PC-3 (cell line): ENCODE results near the gene SERPINI1. TPM values are rescaled to one million over a fixed set of nuclear protein-coding genes. Genes with fewer than 3 reads are reported as not detected.
A peak's percentile ranks its signal among the peaks of the same experiment; 100 is the strongest.

Experiments used
- ATAC-seq: fragments of 200-7000 bp; cut with Tn5 transposase; 2 replicates; pipeline ENCODE4 v1.9.1; 2020; ENCODE audit warnings: mild to moderate bottlenecking, moderate library complexity
- BruUV-seq: library from RNA; stranded (reverse); fragments of 400-500 nt; replicated peaks from 2 replicates; lab custom pipeline; 2021; lab: Mats Ljungman, UMichigan
- CTCF ChIA-PET: fragments of 300-600 bp; sonication (Branson Sonifier 250); formaldehyde crosslinking; loops from one replicate; lab custom pipeline; 2022; ENCODE audit warnings: antibody characterized with exemption; lab: Charles Lee
- POLR2A ChIA-PET: fragments of 300-600 bp; sonication (Branson Sonifier 250); formaldehyde crosslinking; loops from one replicate; lab custom pipeline; 2022; ENCODE audit warnings: antibody characterized with exemption; ENCODE audit not compliant: unreplicated experiment; lab: Charles Lee
- DNase-seq: peaks from one replicate; pipeline ENCODE4 v3.0.0-alpha.2; 2015
- H2AFZ ChIP-seq: fragments of 300-600 bp; sonication (generic); 2 replicates; pipeline ENCODE4 v1.6.0; 2016; ENCODE audit warnings: antibody characterized with exemption, low read length
- H3F3A ChIP-seq: fragments of 300-600 bp; sonication (generic); one replicate; pipeline ENCODE4 v1.6.0; 2017; ENCODE audit warnings: antibody characterized with exemption, low read length, control low read depth, mild to moderate bottlenecking; ENCODE audit not compliant: unreplicated experiment
- H3K27ac ChIP-seq: fragments of 300-600 bp; sonication (generic); 2 replicates; pipeline ENCODE4 v1.5.1; 2016; ENCODE audit warnings: mild to moderate bottlenecking, low read length
- H3K27me3 ChIP-seq: fragments of 300-600 bp; sonication (generic); 2 replicates; pipeline ENCODE4 v1.6.1; 2016; ENCODE audit warnings: low read length, mixed read lengths
- H3K36me3 ChIP-seq: fragments of 300-600 bp; sonication (generic); 2 replicates; pipeline ENCODE4 v1.6.1; 2016; ENCODE audit warnings: low read depth, mixed run types, low read length, mixed read lengths
- H3K4me1 ChIP-seq: fragments of 300-600 bp; sonication (generic); 2 replicates; pipeline ENCODE4 v1.5.1; 2016; ENCODE audit warnings: low read length; ENCODE audit not compliant: insufficient read depth
- H3K4me2 ChIP-seq: fragments of 300-600 bp; sonication (generic); 2 replicates; pipeline ENCODE4 v1.6.0; 2016; ENCODE audit warnings: low read length
- H3K4me3 ChIP-seq: fragments of 300-600 bp; sonication (generic); 2 replicates; pipeline ENCODE4 v1.5.1; 2016; ENCODE audit warnings: mild to moderate bottlenecking, low read length, mixed read lengths
- H3K79me2 ChIP-seq: fragments of 300-600 bp; sonication (generic); 2 replicates; pipeline ENCODE4 v1.6.1; 2017; ENCODE audit warnings: low read length, mixed read lengths
- H3K9ac ChIP-seq: fragments of 300-600 bp; sonication (generic); 2 replicates; pipeline ENCODE4 v1.6.0; 2016; ENCODE audit warnings: mild to moderate bottlenecking, low read length
- H3K9me2 ChIP-seq: fragments of 300-600 bp; sonication (generic); replicated peaks from 2 replicates; pipeline ENCODE4 v1.6.1; 2016; ENCODE audit warnings: mixed run types, low read length, mixed read lengths
- H3K9me3 ChIP-seq: fragments of 300-600 bp; sonication (generic); 2 replicates; pipeline ENCODE4 v1.6.1; 2016; ENCODE audit warnings: low read length, mixed read lengths
- H4K20me1 ChIP-seq: fragments of 300-600 bp; sonication (generic); 2 replicates; pipeline ENCODE4 v1.6.1; 2016; ENCODE audit warnings: low read length, mixed read lengths
- CTCF ChIP-seq: fragments of 300-600 bp; sonication (generic); conservative IDR thresholded peaks from 2 replicates; pipeline ENCODE4 v1.5.1; 2017; ENCODE audit warnings: antibody characterized with exemption, low read depth, mild to moderate bottlenecking, low read length
- EZH2 ChIP-seq: fragments of 300-600 bp; sonication (generic); IDR thresholded peaks from one replicate; pipeline ENCODE4 v1.6.1; 2017; ENCODE audit warnings: antibody characterized with exemption, mild to moderate bottlenecking, low read length; ENCODE audit not compliant: unreplicated experiment
- EZH2phosphoT487 ChIP-seq: fragments of 300-600 bp; sonication (generic); IDR thresholded peaks from 2 replicates; pipeline ENCODE4 v1.6.1; 2018; ENCODE audit warnings: mild to moderate bottlenecking, antibody characterized with exemption, low read length, borderline replicate concordance
- intact Hi-C: fragments of 100-400 bp; cut with micrococcal nuclease; formaldehyde crosslinking; loops from 2 replicates; pipeline ENCODE4 v1.9.0; 2023
- total RNA-seq: library from RNA; depleted of rRNA; stranded (reverse); fragments of >200 nt; gene quantifications from 2 replicates; pipeline ENCODE4 v1.2.3, GENCODE V29; 2014

SERPINI1 gene
- total RNA-seq, 1 experiment from 2014 or later, result 1.3 TPM

- no peaks in the 10 kb centered on the region for H3K27me3 ChIP-seq
- H3K27ac ChIP-seq, result peak overlapping the region; percentile 90
- H3K4me2 ChIP-seq, result peak overlapping the region; percentile 78
- H3K4me1 ChIP-seq, result peaks cover 30% of the 10 kb centered on the region
- peak overlapping the region; percentile 57 for H2AFZ ChIP-seq
- H3K9ac ChIP-seq, result peak overlapping the region; percentile 72
- H3K36me3 ChIP-seq, result no peaks in the 10 kb centered on the region
- H4K20me1 ChIP-seq, result no peaks in the 10 kb centered on the region
- H3K9me2 ChIP-seq, result no peaks in the 10 kb centered on the region
- POLR2A ChIA-PET, result interaction anchor here (0.7 to 1.0 kb wide), 3 partner anchors 21 to 1903 kb away, joined by 3 to 4 read pairs (median 4); partner anchors contain the start of gene TERC
- CTCF ChIA-PET, result interaction anchor here (0.5 to 1.3 kb wide), 2 partner anchors 20 to 31 kb away, joined by 7 read pairs; no protein-coding TSS in a partner anchor
- TF ChIP-seq EZH2phosphoT487 (no peak), EZH2 (no peak), CTCF (no peak)
- no peaks in the 10 kb centered on the region for H3F3A ChIP-seq
- intact Hi-C loops, result loop anchor here (1.0 kb wide), 1 partner anchor 9 kb away; no protein-coding TSS in a partner anchor
- peak overlapping the region; percentile 50 for H3K4me3 ChIP-seq
- H3K9me3 ChIP-seq, result no peaks in the 10 kb centered on the region
- DNase-seq (peak; percentile 76), ATAC-seq (peak; percentile 79)
- no peaks in the 10 kb centered on the region for H3K79me2 ChIP-seq
- no TSS peak for BruUV-seq
These were observed 126.1 kb downstream of the SERPINI1 start for GRCh38 chr3:167861649-167862048.

GRCh38 chr3:167862104-167862730 lies 126.7 kb downstream of the SERPINI1 start:
- Histone ChIP-seq H3K79me2 (no peaks in the 10 kb centered on the region), H3F3A (no peaks in the 10 kb centered on the region), H3K9me3 (no peaks in the 10 kb centered on the region), H3K4me2 (peak overlapping the region; percentile 78), H3K4me1 (peaks cover 30% of the 10 kb centered on the region), H4K20me1 (no peaks in the 10 kb centered on the region), H3K9ac (peak overlapping the region; percentile 72), H2AFZ (peak overlapping the region; percentile 57), H3K9me2 (no peaks in the 10 kb centered on the region), H3K4me3 (peak overlapping the region; percentile 50), H3K36me3 (no peaks in the 10 kb centered on the region), H3K27ac (peak overlapping the region; percentile 90), H3K27me3 (no peaks in the 10 kb centered on the region)
- POLR2A ChIA-PET, result interaction anchor here (0.7 to 1.0 kb wide), 2 partner anchors 20 to 1903 kb away, joined by 3 to 4 read pairs; partner anchors contain the start of gene TERC
- intact Hi-C loops, result no loop called here
- BruUV-seq, result no TSS peak
- ATAC-seq (peak; percentile 62), DNase-seq (peak; percentile 71)
- CTCF ChIA-PET, result interaction anchor here (1.3 kb wide), 1 partner anchor 20 kb away, joined by 7 read pairs; no protein-coding TSS in a partner anchor
- no peak for TF ChIP-seq EZH2
- TF ChIP-seq CTCF, result no peak
- no peak for TF ChIP-seq EZH2phosphoT487
